D721Med (cell line): ENCODE measurements around the gene NFIA.

ENCODE experiments used
- DNase-seq: peaks from one replicate; pipeline ENCODE4 v3.0.0; 2011; ENCODE audit warnings: low spot score; ENCODE audit not compliant: insufficient read length
- FAIRE-seq: peaks from 2 replicates; lab custom pipeline; 2011; peaks lifted over from hg19 to GRCh38; lab: Jason Lieb, UNC
- TF ChIP-seq, protein P1 (sequence below): IDR thresholded peaks from 2 replicates; pipeline ENCODE4 v1.5.1; 2012; ENCODE audit warnings: mild to moderate bottlenecking, control low read depth; ENCODE audit not compliant: insufficient read depth; ENCODE audit errors: missing control alignments

NFIA gene

DNA sequence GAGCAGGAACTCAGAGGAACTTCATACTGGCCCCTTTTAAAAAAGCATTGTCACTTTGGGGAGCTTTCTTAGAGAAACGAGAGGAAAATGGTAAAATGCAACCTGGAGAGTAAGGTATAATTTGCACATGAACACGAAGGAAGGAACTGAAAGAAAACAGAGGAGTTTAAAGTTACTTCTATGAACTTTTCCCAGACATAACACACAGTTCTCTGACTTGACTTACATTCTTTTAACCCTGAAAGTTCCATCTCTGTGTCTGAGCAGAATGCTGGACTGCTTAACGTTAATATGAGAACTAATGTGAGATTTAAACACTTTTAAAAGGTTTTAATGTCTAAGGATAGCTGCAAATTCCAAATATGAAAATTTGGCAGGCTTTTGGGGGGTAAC is 102.3 kb downstream of the NFIA start:
- FAIRE-seq (no peak), DNase-seq (no peak)
- TF ChIP-seq, protein P1, sequence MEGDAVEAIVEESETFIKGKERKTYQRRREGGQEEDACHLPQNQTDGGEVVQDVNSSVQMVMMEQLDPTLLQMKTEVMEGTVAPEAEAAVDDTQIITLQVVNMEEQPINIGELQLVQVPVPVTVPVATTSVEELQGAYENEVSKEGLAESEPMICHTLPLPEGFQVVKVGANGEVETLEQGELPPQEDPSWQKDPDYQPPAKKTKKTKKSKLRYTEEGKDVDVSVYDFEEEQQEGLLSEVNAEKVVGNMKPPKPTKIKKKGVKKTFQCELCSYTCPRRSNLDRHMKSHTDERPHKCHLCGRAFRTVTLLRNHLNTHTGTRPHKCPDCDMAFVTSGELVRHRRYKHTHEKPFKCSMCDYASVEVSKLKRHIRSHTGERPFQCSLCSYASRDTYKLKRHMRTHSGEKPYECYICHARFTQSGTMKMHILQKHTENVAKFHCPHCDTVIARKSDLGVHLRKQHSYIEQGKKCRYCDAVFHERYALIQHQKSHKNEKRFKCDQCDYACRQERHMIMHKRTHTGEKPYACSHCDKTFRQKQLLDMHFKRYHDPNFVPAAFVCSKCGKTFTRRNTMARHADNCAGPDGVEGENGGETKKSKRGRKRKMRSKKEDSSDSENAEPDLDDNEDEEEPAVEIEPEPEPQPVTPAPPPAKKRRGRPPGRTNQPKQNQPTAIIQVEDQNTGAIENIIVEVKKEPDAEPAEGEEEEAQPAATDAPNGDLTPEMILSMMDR, result no peak

DNA sequence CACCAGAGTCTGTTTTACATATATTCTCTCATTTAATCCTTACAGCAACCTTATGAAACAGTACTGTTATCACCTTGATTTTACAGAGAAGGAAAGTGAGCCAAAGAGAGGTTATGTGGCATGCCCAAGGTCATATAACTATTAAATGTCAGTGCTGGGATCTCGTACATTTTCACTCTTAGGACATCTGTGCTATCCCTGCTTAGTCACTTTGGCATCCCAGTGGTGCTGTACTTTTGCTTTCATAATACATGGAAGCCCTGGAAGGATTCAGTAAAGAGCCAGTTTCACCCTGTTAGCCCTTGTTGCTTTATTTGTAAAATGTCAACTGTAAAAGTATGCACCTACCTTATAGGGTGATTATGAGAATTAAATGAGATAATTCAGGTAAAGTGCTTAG is 104.4 kb downstream of the NFIA start:
- TF ChIP-seq, protein P1, result no peak
- FAIRE-seq (no peak), DNase-seq (no peak)

DNA sequence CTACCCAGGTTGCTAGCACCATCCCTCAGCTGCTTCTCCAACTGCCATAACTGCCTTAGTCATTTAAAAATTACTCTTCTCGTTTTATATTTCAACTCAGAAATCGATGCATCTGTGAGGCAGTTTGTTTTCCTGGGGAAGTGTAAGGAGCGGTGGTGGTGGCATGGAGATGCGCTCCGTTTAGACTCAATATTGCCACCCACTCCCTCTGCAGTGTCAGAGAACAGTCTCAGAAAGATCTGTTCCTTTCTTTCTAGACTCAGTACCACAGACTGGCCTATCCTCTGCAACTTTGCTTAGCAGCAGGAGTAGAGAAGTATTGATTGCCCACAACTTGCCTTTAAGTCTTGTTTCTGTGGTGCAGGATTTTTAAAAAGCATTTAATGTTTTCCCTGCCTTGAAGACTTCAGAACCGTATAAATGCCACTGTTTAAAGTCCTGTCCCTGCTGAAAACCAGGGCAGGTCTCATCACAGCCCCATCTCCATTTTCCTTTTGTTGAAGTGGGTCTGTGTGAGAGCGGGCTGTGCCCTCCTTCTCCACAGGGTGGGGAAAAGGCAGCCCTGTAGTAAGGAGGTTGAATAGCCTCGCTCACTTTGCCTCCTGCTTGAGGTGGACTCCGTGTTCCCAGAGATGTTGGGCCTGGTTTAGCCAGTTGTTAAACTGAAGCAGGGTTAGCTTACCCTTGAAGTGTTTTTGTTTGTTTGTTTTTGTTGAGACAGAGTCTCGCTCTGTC is 105.2 kb downstream of the NFIA start:
- DNase-seq (no peak), FAIRE-seq (no peak)
- TF ChIP-seq, protein P1, result no peak

DNA sequence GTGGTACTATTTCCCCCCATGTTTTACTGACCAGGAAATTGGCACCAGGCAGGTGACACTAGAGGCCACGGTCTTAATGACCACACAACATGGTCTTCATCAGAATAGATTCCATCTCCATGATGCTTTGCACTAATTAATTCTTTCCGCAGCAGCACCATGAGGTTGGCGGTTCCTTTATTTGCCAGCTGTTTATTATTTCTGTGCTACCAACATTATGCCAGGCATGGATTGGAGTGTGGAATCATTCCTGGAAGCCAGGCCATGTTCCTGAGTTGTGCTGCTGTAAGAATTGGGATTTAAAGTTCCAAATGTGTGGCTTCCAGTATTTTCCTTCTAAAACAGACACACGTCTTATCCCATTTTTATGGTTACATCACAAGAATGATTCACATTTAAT is 107.8 kb downstream of the NFIA start:
- TF ChIP-seq, protein P1, result no peak
- no peak for DNase-seq
- no peak for FAIRE-seq

DNA sequence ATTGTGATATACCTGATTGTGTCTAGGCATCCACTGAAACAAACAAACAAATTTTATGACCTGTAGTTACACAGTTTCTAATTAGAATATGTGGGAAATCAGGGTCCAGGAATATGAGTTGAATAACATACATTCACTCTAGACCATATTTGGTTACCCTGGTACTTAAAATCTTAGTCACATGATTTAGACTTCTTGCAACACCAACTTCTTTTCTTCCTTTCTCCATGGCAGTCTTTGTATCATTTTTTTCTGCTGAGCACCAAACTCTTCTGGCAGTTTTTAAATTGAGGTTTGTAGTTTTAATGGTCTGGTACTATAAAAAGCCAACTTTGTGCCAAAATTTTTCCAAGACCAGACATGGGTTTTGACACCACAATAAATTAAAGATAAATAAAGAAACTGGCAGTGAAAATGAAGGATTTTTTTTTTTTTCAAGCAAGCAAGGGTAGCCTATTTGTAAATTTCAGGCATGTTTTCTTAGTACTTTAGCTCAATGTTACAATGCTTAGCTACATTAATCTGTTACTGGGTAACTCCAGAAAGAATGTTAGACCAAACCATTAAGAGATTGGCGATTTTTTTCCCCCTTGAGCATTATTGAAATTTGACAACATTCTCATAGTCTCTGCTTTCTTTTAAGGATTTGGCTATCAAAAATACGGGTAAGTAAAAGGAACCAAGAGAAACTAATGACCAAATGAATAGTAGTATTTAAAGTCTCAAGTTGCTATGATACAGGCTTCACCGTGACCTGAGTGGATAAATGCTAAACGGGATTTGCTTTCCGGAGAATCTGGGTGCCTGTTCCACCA is 108.5 kb downstream of the NFIA start:
- DNase-seq (no peak), FAIRE-seq (no peak)
- TF ChIP-seq, protein P1, result no peak

DNA sequence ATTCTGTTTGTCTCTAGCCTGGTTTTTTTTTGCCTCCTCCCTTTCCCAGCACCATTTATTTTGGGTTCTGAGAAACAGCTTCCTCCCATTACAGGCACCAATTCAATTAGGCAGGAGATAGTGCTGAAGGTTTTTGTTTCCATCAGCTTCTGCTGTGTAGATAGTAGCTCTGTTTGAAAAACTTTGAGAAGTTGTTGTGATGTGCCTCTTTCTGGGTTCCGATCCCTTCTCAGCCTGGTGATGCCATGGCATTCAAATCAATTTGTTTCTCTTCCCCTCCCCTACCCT is 109.0 kb downstream of the NFIA start:
- DNase-seq, result no peak
- FAIRE-seq, result no peak
- TF ChIP-seq, protein P1, result no peak
